ENCODE data around the gene SPRR2E.

DNA sequence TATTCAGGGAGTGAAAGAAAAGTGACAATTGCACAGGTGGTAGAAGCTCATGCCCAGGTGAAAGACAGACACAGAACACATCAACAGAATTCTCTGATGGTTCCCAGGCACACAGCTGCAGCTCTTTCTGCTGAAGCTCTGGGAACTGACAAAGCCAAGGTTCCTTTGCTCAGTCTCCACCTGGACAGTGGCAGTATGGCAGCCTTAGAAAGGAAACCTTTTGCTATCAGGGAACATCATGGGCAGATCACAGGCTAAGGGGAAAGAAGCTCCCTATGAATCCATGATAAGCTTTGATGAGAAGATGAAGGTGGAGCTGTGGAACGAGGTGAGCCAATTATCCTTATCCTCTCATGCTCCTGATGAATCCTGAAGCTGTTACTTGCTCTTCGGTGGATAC lies 24.1 kb downstream of the SPRR2E start:
- TF ChIP-seq EZH2 (IDR thresholded peaks at IDR 0.05) (no peak), EZH2phosphoT487 (IDR thresholded peaks at IDR 0.05) (no peak)
